T-cell (primary cell): ENCODE data around the gene CNTNAP2. TPM values are rescaled to one million over a fixed set of nuclear protein-coding genes. Genes with fewer than 3 reads are reported as not detected.

ENCODE experiments used
- ATAC-seq, 4 experiments: fragments of 200-7000 bp in 3 of 4; fragments of 150-1000 bp in 1 of 4; cut with Tn5 transposase; replicated peaks in 1 of 4; 1 replicate in 3 of 4; 2 replicates in 1 of 4; pipeline ENCODE4 v1.10.0; 2021; ENCODE audit warnings: moderate library complexity in 3 of 4, mild to moderate bottlenecking in 2 of 4, moderate number of reproducible peaks in 1 of 4
- CTCF ChIA-PET, 2 donors: fragments of 300-600 bp; sonication (Branson Sonifier 250); formaldehyde crosslinking; loops; one replicate each; lab custom pipeline; 2022; ENCODE audit warnings: antibody characterized with exemption in 2 of 2; lab: Charles Lee
- POLR2A ChIA-PET, 2 donors: fragments of 300-600 bp; sonication (Branson Sonifier 250); formaldehyde crosslinking; loops; one replicate each; lab custom pipeline; 2022; ENCODE audit warnings: antibody characterized with exemption in 2 of 2; lab: Charles Lee
- DNase-seq, 35 experiments: peaks; one replicate each; pipeline versions ENCODE4 v3.0.0 to v3.0.0-alpha.2; 2013 to 2023
- H3K27ac ChIP-seq: one replicate; pipeline ENCODE4 v1.5.1; 2013; ENCODE audit warnings: low read length
- H3K27me3 ChIP-seq, 2 experiments: replicated peaks in 1 of 2; 1 replicate in 1 of 2; 2 replicates in 1 of 2; pipeline versions ENCODE4 v1.6.1 to v1.7.0; 2013; ENCODE audit warnings: low read length in 1 of 2, mixed read lengths in 1 of 2; ENCODE audit not compliant: control insufficient read depth in 2 of 2, insufficient read depth in 2 of 2; ENCODE audit errors: extremely low read depth in 1 of 2
- H3K36me3 ChIP-seq, 2 donors: 1 replicate in 1 of 2; 2 replicates in 1 of 2; pipeline versions ENCODE4 v1.6.1 to v1.7.0; 2013; ENCODE audit warnings: low read length in 1 of 2; ENCODE audit not compliant: control insufficient read depth in 2 of 2, insufficient read depth in 1 of 2; ENCODE audit errors: extremely low read depth in 1 of 2
- H3K4me1 ChIP-seq, 2 experiments: 1 replicate in 1 of 2; 2 replicates in 1 of 2; pipeline versions ENCODE4 v1.6.1 to v1.7.0; 2013; ENCODE audit warnings: low read length in 2 of 2, mixed read lengths in 1 of 2; ENCODE audit not compliant: insufficient read depth in 2 of 2, control insufficient read depth in 1 of 2; ENCODE audit errors: extremely low read depth in 1 of 2
- H3K4me3 ChIP-seq, 2 donors: 1 replicate in 1 of 2; 2 replicates in 1 of 2; pipeline versions ENCODE4 v1.5.1 to v1.7.0; 2013; ENCODE audit warnings: mild to moderate bottlenecking in 2 of 2, low read length in 1 of 2, moderate library complexity in 1 of 2; ENCODE audit not compliant: control insufficient read depth in 1 of 2; ENCODE audit errors: extremely low read depth in 1 of 2
- H3K9me3 ChIP-seq: 2 replicates; pipeline ENCODE4 v1.7.0; 2013
- H3K27ac Mint-ChIP-seq, 2 donors: one replicate each; pipeline ENCODE4 v1.8.0; 2020 to 2021; ENCODE audit warnings: mild to moderate bottlenecking in 2 of 2, mixed read lengths in 2 of 2
- H3K27me3 Mint-ChIP-seq, 2 donors: one replicate each; pipeline ENCODE4 v1.8.0; 2021 to 2022; ENCODE audit warnings: mixed read lengths in 2 of 2
- H3K36me3 Mint-ChIP-seq: one replicate; pipeline ENCODE4 v1.8.0; 2021; ENCODE audit warnings: mixed read lengths
- H3K4me1 Mint-ChIP-seq, 3 donors: one replicate each; pipeline ENCODE4 v1.8.0; 2020 to 2022; ENCODE audit warnings: mixed read lengths in 3 of 3, mild to moderate bottlenecking in 1 of 3
- H3K4me3 Mint-ChIP-seq, 3 donors: one replicate each; pipeline ENCODE4 v1.8.0; 2020 to 2022; ENCODE audit warnings: mild to moderate bottlenecking in 3 of 3, mixed read lengths in 3 of 3, moderate library complexity in 3 of 3
- H3K9me3 Mint-ChIP-seq, 3 donors: one replicate each; pipeline ENCODE4 v1.8.0; 2020 to 2022; ENCODE audit warnings: mixed read lengths in 3 of 3
- WGBS: methylation state at CpG from one replicate; pipeline ENCODE4 v1.1.5; 2013; ENCODE audit warnings: missing lambda C conversion rate; ENCODE audit not compliant: insufficient coverage; 5-methylcytosine and 5-hydroxymethylcytosine counted together
- total RNA-seq, 35 experiments: library from RNA in 6 of 35; stranded (reverse) in 6 of 35; fragments of 120-200 nt in 1 of 35; gene quantifications; one replicate each; pipeline versions ENCODE4 v1.2.1 to v1.2.4 and lab custom pipeline; 2013 to 2026

The CNTNAP2 gene
- total RNA-seq, 5 donors from 2014 or later (not counting 1 experiment from before 2014, with no cell fraction given) = 0.15 to 0.72 (median 0.21) TPM

DNA sequence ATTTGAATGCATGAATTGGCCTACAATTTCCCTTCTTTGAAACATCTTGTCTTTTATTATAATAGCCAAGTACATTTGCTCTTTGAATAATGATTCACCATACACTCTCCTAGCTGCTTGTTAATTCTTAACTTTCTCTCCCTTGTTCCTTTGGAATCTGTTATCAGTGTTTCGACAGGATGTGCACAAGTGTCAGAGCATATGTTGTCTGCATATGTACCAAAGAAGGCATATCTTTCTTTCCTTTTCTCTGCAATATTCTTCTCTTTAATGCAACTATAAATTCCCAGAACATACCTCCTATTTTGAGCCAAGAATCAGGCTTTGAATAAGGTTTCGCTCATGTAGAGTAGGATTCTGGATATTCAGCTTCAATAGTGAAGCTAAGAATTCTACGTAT, 1625.7 kb downstream of the CNTNAP2 start:
- Histone ChIP-seq H3K9me3 (no peaks in the 10 kb centered on the region), H3K27ac (no peak overlapping the region), H3K4me1 (no peaks in the 10 kb centered on the region), H3K36me3 (no peaks in the 10 kb centered on the region), H3K27me3 (no peaks in the 10 kb centered on the region), H3K4me3 (no peak overlapping the region)
- ATAC-seq (no peak), DNase-seq (no peak)
- peaks cover 2 to 22% (median 10%) of the 10 kb centered on the region in 3 donors for H3K9me3 Mint-ChIP-seq
- no peaks in the 10 kb centered on the region for H3K36me3 Mint-ChIP-seq
- ChIA-PET CTCF (no interaction called here), POLR2A (no interaction called here)
- no peak overlapping the region for H3K4me3 Mint-ChIP-seq
- no peaks in the 10 kb centered on the region for H3K27me3 Mint-ChIP-seq
- no peak overlapping the region for H3K27ac Mint-ChIP-seq
- 100% methylated on average over 1 of the region's 3 CpGs for WGBS
- H3K4me1 Mint-ChIP-seq = no peaks in the 10 kb centered on the region

DNA sequence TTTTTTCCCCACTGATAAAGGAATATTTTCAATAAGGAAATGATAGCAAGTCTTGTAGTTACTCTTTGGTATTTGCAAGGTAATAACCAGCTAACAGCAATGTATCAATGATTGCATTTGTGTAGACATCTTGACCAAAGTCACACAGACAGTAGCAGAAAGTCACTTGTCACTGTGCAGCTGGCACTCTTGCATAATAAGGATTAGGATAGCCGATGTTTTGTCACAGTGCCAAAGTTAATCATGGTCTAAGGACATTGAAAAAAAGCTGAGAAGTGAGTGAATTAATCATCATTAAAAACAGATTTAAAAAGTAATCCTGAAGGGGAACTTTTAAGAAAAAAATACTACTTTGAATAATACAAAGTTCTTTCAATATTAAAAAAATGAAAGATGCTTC, 1639.7 kb downstream of the CNTNAP2 start:
- no peaks in the 10 kb centered on the region for H3K27me3 ChIP-seq
- H3K36me3 ChIP-seq = no peaks in the 10 kb centered on the region
- Mint-ChIP-seq H3K9me3 (peaks cover 0 to 6% (median 2%) of the 10 kb centered on the region in 3 donors), H3K4me3 (no peak overlapping the region), H3K36me3 (no peaks in the 10 kb centered on the region), H3K27ac (no peak overlapping the region), H3K4me1 (no peaks in the 10 kb centered on the region), H3K27me3 (no peaks in the 10 kb centered on the region)
- H3K4me1 ChIP-seq = no peaks in the 10 kb centered on the region
- DNase-seq = no peak
- CTCF ChIA-PET = no interaction called here
- POLR2A ChIA-PET = no interaction called here
- H3K27ac ChIP-seq = no peak overlapping the region
- no peaks in the 10 kb centered on the region for H3K9me3 ChIP-seq
- WGBS = no CpG with 5 or more reads among the region's 1 CpG
- ATAC-seq = no peak
- no peak overlapping the region for H3K4me3 ChIP-seq

DNA sequence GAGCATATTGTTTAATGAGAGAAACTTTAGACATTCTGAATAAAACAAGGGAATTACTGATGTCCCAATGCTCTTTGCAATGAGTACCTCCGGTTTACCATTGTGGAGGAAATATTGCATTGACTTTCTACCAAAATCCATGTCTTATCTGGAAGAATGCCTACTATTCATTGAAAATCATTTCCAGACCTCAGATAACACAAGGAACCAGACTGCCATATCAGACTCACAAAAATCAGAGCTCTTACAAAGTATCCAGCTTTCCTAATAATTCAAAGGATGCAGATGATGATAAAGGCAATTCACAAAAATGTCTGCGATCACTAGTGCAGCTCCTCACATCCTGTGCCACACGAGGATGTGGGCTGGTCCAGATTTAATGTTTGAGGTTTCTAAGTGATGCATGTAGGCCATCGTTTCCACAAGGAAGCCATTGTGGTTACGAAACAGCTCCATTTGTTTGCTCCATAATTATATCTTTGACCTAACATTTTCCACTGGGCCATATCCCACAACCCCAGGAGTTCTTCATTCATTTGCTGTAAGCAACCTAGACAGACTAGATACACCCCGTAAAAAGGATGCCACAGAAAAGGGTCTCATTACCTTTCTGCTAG, 1642.8 kb downstream of the CNTNAP2 start:
- Histone ChIP-seq H3K36me3 (no peaks in the 10 kb centered on the region), H3K27ac (no peak overlapping the region), H3K4me3 (no peak overlapping the region), H3K9me3 (no peaks in the 10 kb centered on the region), H3K4me1 (no peaks in the 10 kb centered on the region), H3K27me3 (no peaks in the 10 kb centered on the region)
- Mint-ChIP-seq H3K27ac (no peak overlapping the region), H3K36me3 (no peaks in the 10 kb centered on the region), H3K9me3 (peaks cover 0 to 11% (median 4%) of the 10 kb centered on the region in 3 donors), H3K4me1 (no peaks in the 10 kb centered on the region), H3K4me3 (no peak overlapping the region), H3K27me3 (no peaks in the 10 kb centered on the region)
- POLR2A ChIA-PET = no interaction called here
- no peak for ATAC-seq
- CTCF ChIA-PET = interaction anchor here in 1 of 2 donors (0.6 kb wide), 1 partner anchor 146 kb away, joined by 4 read pairs; no protein-coding TSS in a partner anchor
- no peak for DNase-seq
- 100% methylated on average over 1 of the region's 6 CpGs for WGBS

DNA sequence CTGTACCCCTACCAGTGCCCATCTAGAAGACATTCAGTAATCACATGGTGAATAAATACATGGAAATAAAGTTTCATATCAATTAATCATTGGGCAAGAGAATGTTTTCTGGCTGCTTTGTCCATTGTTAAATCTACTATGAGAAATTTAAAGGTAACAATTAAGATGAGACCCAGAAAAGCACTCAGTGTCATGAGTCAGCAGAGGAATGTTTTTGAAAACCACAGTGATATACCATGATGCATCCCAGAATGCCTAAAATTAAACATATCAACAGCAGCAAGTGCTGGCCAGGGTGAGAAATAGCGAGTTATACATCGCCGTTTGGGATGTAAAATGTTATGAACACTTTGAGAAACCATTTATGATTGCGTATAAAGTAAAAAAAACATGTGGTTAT, 1648.7 kb downstream of the CNTNAP2 start:
- Mint-ChIP-seq H3K4me1 (no peaks in the 10 kb centered on the region), H3K9me3 (peaks cover 0 to 5% (median 4%) of the 10 kb centered on the region in 3 donors), H3K27me3 (no peaks in the 10 kb centered on the region), H3K4me3 (no peak overlapping the region), H3K27ac (no peak overlapping the region), H3K36me3 (no peaks in the 10 kb centered on the region)
- no peak for ATAC-seq
- Histone ChIP-seq H3K36me3 (no peaks in the 10 kb centered on the region), H3K4me1 (no peaks in the 10 kb centered on the region), H3K27me3 (no peaks in the 10 kb centered on the region), H3K9me3 (no peaks in the 10 kb centered on the region), H3K27ac (no peak overlapping the region), H3K4me3 (no peak overlapping the region)
- CTCF ChIA-PET = no interaction called here
- DNase-seq = no peak
- POLR2A ChIA-PET = no interaction called here
- no CpG with 5 or more reads among the region's 4 CpGs for WGBS

DNA sequence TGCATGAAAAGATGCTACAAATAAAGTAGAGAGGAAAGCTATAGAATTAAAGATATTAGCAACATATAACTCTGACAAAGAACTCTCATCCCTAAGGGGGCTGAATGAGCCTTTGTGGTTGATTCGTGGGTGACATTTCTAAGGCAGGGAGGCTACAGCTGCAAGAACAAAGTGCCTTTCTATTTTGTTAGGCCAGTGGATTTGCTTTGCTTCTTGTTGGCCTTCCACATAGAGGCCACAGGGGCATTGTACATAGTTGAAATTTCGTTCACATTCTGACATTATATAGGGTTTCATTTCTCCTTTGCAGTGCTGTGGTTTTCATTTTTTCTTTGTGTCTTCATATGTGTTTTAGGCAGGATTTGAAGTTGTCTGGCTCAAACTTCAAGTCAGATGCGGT, 1654.7 kb downstream of the CNTNAP2 start:
- ChIA-PET POLR2A (no interaction called here), CTCF (no interaction called here)
- Histone ChIP-seq H3K4me3 (no peak overlapping the region), H3K36me3 (no peaks in the 10 kb centered on the region), H3K9me3 (no peaks in the 10 kb centered on the region), H3K27ac (no peak overlapping the region), H3K4me1 (no peaks in the 10 kb centered on the region), H3K27me3 (no peaks in the 10 kb centered on the region)
- H3K4me1 Mint-ChIP-seq = no peaks in the 10 kb centered on the region
- H3K36me3 Mint-ChIP-seq = no peaks in the 10 kb centered on the region
- H3K27ac Mint-ChIP-seq = no peak overlapping the region
- DNase-seq (no peak), ATAC-seq (no peak)
- H3K9me3 Mint-ChIP-seq = no peaks in the 10 kb centered on the region
- no peak overlapping the region for H3K4me3 Mint-ChIP-seq
- no peaks in the 10 kb centered on the region for H3K27me3 Mint-ChIP-seq
- WGBS = 100% methylated on average over 1 of the region's 3 CpGs

DNA sequence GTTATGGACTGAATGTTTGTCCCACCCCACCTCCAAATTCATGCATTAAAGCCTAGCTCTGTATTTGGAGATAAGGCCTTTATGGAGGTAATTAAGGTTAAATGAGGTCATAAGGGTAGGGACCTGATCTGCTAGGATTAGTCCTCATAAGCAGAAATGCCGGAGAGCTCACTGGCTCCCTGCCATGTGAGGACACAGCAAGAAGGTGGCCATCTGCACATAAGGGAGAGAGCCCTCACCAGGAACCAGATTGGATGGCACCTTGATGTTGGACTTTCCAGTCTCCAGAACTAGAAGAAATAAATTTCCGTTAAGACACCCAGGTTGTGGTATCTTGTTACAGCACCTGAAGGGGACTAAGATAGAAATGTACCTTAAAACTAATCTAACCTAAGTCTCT, 1657.9 kb downstream of the CNTNAP2 start:
- ChIA-PET CTCF (no interaction called here), POLR2A (no interaction called here)
- ATAC-seq (no peak), DNase-seq (no peak)
- Histone ChIP-seq H3K36me3 (no peaks in the 10 kb centered on the region), H3K4me3 (no peak overlapping the region), H3K27ac (no peak overlapping the region), H3K9me3 (no peaks in the 10 kb centered on the region), H3K4me1 (no peaks in the 10 kb centered on the region), H3K27me3 (no peaks in the 10 kb centered on the region)
- Mint-ChIP-seq H3K27me3 (no peaks in the 10 kb centered on the region), H3K4me3 (no peak overlapping the region), H3K36me3 (no peaks in the 10 kb centered on the region), H3K9me3 (no peaks in the 10 kb centered on the region), H3K27ac (no peak overlapping the region), H3K4me1 (no peaks in the 10 kb centered on the region)
- WGBS = 71% methylated on average over 1 of the region's 2 CpGs
